ENCODE data around the gene AUTS2.

DNA sequence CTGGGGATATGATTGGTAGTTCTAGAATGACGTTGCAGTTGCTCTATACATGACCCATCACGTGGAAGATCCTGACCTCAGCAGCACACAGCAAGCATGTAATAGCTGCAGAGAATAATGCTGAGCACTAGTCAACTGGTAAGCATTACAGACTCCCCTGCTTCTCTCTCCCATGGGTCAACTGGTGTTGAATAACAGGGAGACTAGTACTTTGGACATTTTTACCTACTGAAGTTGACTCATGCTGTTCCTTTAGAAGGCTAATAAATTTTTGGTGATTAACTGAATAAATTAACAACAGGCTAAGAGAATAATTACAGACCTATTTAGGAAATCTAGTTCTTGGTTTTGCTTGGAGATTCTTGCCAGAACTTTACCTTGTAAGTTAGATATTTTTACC lies 234.1 kb downstream of the AUTS2 start:
- TF ChIP-seq CTCF (IDR thresholded peaks at IDR 0.05; ENCODE audit: low read length) (no peak), EZH2 (IDR thresholded peaks at IDR 0.05; ENCODE audit: borderline replicate concordance, low read length) (no peak)

Data from OCI-LY1 (cell line).